GM12891 (cell line): Measurements from ENCODE around the gene ABCC1.
"Not testable (repeated sequence)": the region's sequence is repeated elsewhere in the genome, so short reads cannot be mapped to it uniquely, and the experiment has no call there.

ENCODE experiments used
- DNase-seq: peaks from one replicate; pipeline ENCODE4 v3.0.0; 2011; ENCODE audit warnings: low spot score; ENCODE audit not compliant: insufficient read length
- FAIRE-seq: peaks from 2 replicates; lab custom pipeline; 2011; peaks lifted over from hg19 to GRCh38; lab: Jason Lieb, UNC
- PAX5 ChIP-seq: IDR thresholded peaks from 2 replicates; pipeline ENCODE4 v1.6.1; 2011; ENCODE audit warnings: low read length, moderate library complexity, mild to moderate bottlenecking; ENCODE audit not compliant: insufficient read depth, severe bottlenecking
- POLR2A ChIP-seq: IDR thresholded peaks from 2 replicates; pipeline ENCODE4 v1.6.1; 2011; ENCODE audit warnings: low read depth, low read length, control low read depth
- POLR2AphosphoS5 ChIP-seq: IDR thresholded peaks from 2 replicates; pipeline ENCODE4 v1.6.1; 2011; ENCODE audit warnings: low read depth, low read length, control low read depth
- POU2F2 ChIP-seq: IDR thresholded peaks from 2 replicates; pipeline ENCODE4 v1.6.1; 2011; ENCODE audit warnings: low read depth, mild to moderate bottlenecking, control low read depth, low read length, moderate library complexity
- SPI1 ChIP-seq: IDR thresholded peaks from 2 replicates; pipeline ENCODE4 v1.6.1; 2011; ENCODE audit warnings: low read depth, low read length, control low read depth
- TAF1 ChIP-seq: IDR thresholded peaks from 2 replicates; pipeline ENCODE4 v1.6.1; 2011; ENCODE audit warnings: low read depth, low read length, control low read depth

Gene ABCC1

DNA sequence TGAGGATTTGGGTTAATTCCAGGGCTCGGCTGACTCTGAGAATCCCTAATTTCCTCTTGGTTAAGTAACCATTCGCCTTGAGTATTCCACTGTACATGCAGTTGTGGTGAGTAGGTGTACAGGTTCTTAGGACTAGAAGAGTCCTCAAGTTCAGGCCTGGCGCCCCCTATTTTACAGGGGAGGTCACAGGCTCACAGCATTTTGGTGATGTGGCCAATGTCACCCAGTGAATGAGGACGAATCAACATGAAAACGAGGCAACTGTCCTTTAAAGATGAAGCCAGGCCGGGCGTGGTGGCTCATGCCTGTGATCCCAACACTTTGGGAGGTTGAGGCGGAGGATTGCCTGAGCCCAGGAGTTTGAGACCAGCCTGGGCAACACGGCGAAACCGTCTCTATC lies 218.5 kb downstream of the ABCC1 start:
- DNase-seq (no peak), FAIRE-seq (no peak)
- TF ChIP-seq POU2F2: no peak
- TF ChIP-seq POLR2A: no peak
- no peak for TF ChIP-seq TAF1
- no peak for TF ChIP-seq SPI1
- no peak for TF ChIP-seq POLR2AphosphoS5
- no peak for TF ChIP-seq PAX5

DNA sequence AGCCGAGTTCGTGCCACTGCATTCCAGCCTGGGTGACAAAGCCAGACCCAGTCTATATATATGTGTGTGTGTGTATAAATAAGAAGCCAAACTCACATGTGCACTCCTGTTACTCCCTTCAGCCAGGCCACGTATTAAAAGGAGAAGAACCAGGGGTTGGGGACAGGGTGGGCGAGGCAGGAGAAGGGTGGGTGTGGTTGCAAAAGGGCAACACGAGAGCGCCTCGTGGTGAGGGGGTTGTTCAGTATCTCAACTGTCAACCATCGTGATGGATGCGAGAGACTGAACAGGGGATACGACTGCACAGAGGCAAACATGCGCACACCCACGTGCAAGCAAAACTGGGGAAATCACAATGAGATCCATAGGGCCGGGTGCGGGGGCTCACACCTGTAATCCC lies 219.0 kb downstream of the ABCC1 start:
- DNase-seq (no peak), FAIRE-seq (no peak)
- TF ChIP-seq POLR2A: no peak
- TF ChIP-seq POLR2AphosphoS5: no peak
- no peak for TF ChIP-seq PAX5
- TF ChIP-seq TAF1: no peak
- no peak for TF ChIP-seq SPI1
- TF ChIP-seq POU2F2: no peak

- DNase-seq (no peak), FAIRE-seq (no peak)
- TF ChIP-seq POU2F2 (no peak), POLR2A (no peak), SPI1 (no peak), PAX5 (no peak), TAF1 (no peak), POLR2AphosphoS5 (no peak)
Measured at GRCh38 chr16:16169615-16170014, 220.2 kb downstream of the ABCC1 start.

DNA sequence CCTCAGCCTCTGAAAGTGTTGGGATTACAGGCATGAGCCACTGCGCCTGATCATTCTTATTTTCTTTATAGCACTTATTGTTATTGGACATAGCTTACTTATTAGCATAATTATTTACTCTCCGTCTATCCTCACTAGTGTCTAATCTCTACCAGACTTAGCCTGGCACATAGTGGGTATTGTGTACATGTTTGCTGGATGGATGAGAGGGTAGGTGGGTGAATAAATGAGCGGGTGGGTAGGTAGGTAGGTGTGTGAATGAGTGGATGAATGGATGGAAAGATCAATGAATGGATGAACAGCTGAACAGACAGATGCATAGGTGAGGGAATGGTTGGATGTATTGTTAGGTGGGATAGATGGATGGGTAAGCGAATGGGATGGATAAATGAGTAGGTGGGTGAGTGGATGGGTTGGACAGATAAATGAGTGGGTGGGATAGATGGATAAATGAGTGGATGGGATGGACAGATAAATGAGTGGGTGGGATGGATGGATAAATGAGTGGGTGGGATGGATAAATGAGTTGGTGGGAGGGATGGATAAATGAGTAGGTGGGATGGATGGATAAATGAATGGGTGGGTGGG lies 222.0 kb downstream of the ABCC1 start:
- TF ChIP-seq POLR2AphosphoS5: no peak
- no peak for TF ChIP-seq SPI1
- TF ChIP-seq POLR2A: no peak
- TF ChIP-seq TAF1: no peak
- TF ChIP-seq POU2F2: no peak
- DNase-seq: no peak
- no peak for FAIRE-seq

- DNase-seq (no peak), FAIRE-seq (no peak)
- TF ChIP-seq SPI1: no peak
- no peak for TF ChIP-seq TAF1
- TF ChIP-seq POLR2AphosphoS5: no peak
- TF ChIP-seq POLR2A: no peak
Measured at GRCh38 chr16:16172991-16173390, 223.6 kb downstream of the ABCC1 start.

DNA sequence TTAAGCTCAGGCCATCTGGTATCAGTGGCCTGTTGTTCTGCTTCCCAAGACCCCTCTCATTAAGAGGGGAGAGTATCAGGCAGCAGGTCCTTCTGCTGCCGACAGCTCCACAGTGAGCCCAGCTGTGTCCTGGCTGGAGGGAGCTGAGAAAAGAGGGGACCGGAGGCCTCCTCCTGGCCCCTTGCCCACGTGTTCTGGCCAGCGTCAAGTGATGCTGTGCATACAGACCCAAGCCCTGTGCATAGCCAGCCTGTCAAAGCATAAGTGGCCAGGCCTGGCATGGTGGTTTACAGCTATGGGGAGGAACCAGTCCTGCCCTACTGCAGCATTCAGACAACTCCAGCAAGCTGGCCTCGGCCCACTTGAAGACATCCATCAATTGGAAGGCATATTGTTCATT lies 225.9 kb downstream of the ABCC1 start:
- no peak for TF ChIP-seq POLR2AphosphoS5
- no peak for TF ChIP-seq POU2F2
- no peak for TF ChIP-seq TAF1
- TF ChIP-seq SPI1: no peak
- DNase-seq (no peak), FAIRE-seq (no peak)

GRCh38 chr16:16176328-16176727 lies 226.9 kb downstream of the ABCC1 start:
- FAIRE-seq (no peak), DNase-seq (no peak)
- TF ChIP-seq SPI1 (no peak), TAF1 (no peak), PAX5 (no peak), POLR2A (no peak), POLR2AphosphoS5 (no peak), POU2F2 (no peak)

GRCh38 chr16:16178455-16179162 lies 229.2 kb downstream of the ABCC1 start:
- DNase-seq (no peak), FAIRE-seq (no peak)
- TF ChIP-seq POLR2AphosphoS5 (no peak), TAF1 (no peak), POU2F2 (no peak), SPI1 (no peak), PAX5 (no peak), POLR2A (no peak)

GRCh38 chr16:16181748-16182147 lies 232.3 kb downstream of the ABCC1 start:
- DNase-seq, FAIRE-seq: not testable (repeated sequence)

DNA sequence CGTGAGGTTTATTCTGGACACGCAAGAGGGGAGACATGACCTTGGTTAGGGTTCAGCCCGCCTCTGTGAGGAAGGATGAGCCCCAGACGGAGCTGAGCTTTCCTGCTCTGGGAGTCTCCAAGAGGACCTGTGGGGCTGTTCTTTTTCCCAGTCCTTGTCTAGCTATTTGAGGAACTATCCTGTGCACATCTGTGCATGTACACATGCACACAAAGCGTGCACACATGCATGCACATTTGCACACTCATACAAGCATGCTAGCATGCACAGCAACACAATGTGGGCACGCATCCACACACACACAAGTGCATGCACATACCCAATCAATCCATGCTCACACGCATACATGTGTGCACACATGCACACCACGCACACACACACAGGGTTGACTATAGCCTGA lies 233.5 kb downstream of the ABCC1 start:
- peak; percentile 13 for FAIRE-seq
- no peak for DNase-seq
- no peak for TF ChIP-seq POU2F2
